Effector CD8-positive, alpha-beta T cell (primary cell): ENCODE data around the gene OR13J1.

Experiments
- DNase-seq: peaks from one replicate; lab custom pipeline; 2025; lab: John Stamatoyannopoulos, UW

The OR13J1 gene

DNA sequence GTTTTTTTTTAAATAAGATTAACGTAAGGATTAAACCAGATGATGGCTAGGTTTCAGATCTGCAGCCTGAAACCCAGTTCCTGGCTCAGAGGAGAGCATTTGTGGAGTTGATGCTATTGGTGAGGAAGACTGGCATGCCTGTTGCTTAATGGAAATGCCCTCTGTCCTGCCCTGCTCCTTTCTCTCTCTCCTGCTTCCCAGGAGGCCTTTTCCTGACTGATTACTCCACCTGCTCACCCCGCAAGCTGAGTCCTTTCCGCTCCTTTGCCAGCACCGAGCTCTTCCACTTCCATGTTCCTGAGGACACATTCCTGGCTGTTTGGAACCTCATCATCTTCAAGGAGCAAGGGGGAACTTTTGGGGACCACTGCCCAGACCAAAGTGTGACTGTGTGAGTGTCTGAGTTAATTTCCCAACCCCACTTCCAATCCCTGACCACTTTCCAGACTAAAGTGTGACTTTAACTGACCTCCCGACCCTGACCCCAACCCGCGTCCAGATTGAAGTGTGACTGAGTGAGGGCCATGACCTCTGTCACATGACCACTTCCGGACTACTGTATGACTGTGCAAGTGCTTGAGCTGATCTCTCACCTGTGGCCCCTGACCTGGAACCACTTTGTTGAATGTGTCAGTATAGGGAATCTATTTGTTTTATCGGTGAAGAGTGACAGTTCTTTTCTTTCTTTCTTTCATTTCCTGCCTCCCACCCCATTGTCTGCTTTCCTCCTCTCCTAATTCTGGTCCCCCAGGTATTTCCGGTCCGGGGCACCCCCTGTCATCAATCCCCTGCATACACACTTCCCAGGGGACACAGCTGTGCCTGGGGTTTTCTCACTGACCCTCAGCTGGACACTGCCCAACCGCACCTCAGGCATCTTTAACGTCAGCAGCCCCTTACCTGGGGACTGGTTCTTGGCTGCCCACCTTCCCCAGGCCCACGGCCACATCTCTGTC, 35.7 kb downstream of the OR13J1 start:
- no peak for DNase-seq

DNA sequence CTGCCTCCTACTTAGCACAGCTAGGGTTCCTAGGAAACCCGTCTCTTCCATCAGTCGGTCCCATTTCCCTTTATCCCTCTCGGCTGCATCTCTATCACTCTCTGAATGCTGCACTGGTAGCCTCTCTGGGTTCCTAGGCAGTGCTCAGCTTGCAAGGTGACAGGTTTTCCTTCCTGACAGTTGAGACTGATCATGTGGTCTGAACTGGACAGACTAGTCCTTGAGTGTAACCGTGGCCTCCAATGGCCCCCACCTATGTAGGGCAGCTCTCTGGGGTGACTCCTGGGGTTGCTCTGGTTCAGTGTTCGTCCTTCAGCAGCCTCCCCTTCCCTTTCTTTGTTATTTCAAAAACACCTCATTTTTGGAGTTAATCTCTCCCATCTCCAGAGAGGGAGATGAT, 37.4 kb downstream of the OR13J1 start:
- DNase-seq = no peak

DNA sequence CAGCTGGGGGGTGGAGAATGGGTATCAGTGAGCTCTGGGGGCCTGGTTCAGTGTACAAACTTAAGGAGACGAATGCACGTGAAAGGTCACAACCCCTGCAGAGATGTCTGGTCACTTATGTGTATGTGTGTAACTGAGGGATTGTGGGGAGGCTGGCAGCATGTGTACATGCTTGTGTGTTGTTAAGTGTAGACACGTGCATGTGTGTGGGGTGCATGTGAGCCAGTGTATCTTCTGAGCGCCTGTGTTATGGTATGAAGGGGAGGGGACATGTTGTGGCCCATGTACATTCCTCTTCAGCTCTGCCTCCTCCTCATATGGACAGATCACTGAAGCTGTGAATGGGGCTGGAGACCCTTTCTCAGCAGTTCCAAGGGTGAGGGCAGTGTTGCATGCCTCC, 39.2 kb downstream of the OR13J1 start:
- no peak for DNase-seq

DNA sequence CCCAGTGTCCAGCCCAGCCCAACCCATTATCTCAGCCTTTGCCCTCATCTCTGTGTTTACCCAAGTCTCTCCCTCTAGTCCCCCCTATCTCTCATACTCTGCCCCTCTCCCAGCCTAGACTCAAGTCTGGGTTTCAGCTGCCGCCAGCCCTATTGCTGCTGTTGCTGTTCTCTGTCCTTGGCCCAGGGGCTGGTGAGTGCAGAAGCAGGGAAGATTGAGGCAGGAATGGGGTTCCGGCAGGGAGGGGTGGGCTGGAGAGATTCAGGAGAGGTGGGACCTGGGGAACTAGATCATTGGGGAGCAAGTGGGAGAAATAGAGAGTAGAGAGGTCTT, 40.5 kb downstream of the OR13J1 start:
- DNase-seq = no peak

DNA sequence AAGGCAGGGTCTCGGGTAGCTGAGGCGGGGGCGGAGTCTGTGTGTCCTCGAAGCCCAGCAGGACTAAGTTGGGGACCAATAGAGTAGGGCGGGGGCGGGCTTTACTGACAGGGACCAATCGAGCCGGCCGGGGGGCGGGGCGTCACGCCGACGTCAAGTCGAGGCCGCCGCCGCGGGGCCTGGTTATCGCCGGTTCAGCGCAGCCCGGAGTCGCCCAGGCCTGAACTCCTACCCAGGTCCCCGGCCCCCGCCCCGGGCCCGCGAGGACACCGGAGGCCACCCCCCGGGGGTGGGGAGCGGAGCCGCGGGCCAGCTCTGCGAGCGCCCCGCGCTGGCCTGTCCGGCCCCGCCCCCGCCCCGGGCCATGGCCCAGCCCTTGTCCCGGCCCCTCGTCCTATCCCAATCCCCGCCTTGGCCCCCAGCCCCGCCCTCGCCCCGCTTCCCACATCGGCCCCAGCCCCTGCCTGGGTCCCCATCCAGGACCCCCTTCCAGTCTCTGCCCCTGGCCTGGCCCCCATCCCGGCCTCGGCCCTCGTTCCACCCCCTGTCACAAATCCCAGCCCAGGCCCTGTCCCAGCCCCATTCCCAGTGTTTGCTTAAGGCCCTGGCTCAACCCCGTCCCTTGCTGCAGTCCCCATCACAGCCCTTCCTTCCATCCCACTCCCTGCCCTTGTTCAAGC, 41.0 kb downstream of the OR13J1 start, which contains the start of gene TMEM8B:
Gene TMEM8B, plus strand, starts transcription at position 145 of the 680 bp plus-strand sequence. Its CDS starts 220 bp downstream, at position 365.
- DNase-seq = peak; percentile 92

DNA sequence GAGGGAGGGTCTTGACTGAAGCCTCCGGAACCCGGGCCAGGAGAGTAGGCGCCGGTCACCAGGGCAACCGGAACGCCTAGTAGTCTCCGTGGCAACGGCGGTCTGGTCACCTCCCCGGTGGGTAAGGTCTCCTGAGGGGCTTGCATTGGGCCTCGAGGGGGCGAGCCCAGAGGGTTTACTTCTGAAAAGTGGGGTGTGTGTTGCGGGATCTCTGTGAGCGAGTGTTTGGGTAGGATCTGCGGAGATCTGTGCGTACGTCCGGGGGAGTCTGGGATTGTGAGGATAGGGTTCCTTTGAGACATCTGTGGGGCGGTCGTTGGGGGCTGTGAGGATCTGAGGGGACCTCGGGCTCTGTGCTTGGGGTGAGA, 41.5 kb downstream of the OR13J1 start, which contains the start of gene FAM221B:
Gene FAM221B, minus strand, starts transcription at position 17 of the 368 bp plus-strand sequence. CDS start 2,571 bp downstream, outside the sequence.
- no peak for DNase-seq

DNA sequence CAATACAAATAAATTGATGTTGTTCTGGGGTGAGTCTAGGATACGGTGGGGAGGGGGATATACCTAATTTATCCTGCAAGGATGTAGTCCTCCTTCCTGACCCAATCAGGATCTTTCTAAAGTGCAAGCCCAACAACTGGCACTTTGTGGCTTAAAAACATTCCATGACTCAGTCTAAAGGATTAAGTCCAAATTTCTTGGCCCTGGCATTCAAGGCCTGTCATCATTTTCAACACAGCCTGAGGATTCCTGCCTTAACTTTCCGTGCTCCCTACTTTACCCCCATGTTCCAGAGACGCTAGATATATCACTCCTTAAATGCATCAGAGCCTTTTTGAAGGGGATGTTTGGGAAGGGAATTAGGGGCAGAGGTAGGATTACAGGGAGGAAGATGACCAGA, 42.7 kb downstream of the OR13J1 start:
- DNase-seq = no peak

DNA sequence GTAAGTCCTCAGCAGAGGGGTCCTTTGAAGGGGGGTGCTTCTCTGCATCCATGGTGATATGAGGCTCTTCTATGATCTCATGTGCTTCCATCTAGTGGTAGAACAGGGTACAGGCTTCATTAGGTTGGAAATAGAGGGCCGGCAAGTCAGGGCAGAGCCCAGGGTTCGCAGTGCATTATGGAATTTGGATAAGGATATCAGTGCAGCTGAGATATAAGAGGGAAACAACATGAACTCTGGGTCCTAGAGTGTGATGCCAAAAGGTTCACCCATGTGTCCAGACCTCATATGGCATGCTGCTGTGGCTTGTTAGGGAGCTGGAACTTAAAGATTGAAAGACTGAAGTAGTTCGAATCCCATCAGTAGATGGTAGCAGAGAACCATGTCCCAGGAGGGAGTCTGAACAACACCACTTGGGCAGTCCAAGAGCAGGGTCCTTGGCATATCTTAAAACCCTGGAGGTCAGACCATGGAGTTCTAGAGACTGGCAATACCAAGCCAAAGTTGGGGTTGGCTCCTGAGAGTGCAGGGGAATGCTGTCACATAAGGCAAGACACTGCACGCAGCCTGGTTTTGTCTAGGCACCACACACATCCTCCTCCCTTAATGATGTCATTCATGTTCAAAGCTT, 44.0 kb downstream of the OR13J1 start:
- no peak for DNase-seq

DNA sequence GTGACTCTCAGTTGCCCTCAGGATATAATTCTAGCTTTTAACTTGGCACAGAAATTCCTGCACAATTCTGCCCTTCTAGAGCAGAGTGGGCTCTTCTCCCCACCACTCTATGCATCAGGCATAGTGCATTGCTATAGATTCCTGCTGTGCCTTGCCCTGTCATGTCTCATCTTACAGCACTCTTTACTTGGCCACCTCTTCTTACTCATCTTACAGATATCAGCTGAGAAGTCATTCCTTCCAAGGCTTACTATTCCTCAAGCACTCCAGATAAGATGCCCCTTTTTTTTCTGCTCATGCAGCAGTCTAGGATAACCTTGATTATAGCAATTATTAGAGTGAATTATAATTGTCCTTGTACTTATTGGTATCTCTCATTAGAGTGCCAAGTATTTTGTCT, 47.3 kb downstream of the OR13J1 start:
- no peak for DNase-seq

DNA sequence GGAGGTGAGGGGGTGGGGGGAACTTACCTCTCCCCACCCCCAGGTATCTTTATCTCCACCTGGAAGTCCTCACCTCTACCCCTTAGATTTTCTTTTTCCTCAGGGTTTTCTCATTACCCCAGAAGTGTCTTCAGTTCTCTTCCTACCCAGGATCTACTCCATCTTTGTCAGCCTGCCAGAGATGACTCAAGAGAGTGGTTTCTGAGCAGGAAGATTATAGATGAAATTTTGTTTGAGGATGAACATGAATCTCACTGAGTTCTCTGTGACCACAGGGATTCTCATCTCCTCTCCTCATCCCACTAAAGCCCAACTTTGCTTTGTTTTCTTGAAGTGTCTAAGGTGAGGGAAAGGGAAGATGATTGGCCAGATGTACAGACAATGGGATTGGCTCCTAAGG, 50.1 kb downstream of the OR13J1 start:
- DNase-seq = no peak
